Measurements from ENCODE around the gene SLC1A4.
A peak's percentile ranks its signal among the peaks of the same experiment; 100 is the strongest.
"Not testable (repeated sequence)": the region's sequence is repeated elsewhere in the genome, so short reads cannot be mapped to it uniquely, and the experiment has no call there.

The SLC1A4 gene

DNA sequence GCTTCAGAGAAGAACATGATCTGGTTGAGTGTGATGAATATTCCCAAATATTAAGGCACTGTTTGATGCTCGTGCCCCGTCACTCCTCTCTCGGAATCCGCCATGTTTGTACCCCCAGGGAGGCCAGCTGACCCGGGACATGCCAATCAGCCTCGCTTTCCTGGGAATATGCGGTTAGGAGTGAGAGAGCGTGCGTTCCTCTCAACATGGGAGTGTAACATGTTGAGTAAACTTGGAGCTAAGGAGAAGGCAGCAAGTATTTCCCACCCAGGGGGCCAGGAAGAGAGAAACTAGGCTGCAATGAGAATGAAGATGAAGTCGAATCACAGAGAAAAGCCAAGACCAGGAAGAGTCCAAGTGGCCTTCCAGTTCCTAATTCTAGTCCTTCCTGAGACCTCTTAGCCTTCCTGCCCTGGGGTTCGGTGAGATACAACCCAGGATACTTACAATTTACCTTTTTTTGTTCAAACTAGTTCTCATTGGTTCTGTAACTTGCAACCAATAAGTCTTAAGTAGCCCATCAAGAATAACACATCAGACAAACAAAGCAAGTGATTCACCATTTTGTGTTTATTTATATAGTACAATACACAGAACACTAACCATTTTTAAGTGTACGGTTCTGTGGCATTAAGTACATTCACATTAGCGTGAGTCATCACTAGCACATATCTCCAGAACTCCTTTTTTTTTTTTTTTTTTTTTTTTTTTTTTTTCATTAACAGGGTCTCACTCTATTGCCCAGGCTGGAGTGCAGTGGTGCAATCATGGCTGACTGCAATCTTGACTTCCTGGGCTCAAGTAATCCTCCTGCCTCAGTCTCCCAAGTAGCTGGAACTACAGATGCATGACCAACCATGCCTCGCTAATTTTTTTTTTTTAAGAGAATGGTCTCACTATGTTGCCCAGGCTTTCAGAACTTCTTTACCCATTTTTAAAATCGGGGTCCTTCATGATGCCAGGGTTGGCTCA lies 36.4 kb upstream of the SLC1A4 start:
- TF ChIP-seq ZFX (IDR thresholded peaks at IDR 0.05; ENCODE audit: borderline replicate concordance) = no peak
- TF ChIP-seq, protein P1, sequence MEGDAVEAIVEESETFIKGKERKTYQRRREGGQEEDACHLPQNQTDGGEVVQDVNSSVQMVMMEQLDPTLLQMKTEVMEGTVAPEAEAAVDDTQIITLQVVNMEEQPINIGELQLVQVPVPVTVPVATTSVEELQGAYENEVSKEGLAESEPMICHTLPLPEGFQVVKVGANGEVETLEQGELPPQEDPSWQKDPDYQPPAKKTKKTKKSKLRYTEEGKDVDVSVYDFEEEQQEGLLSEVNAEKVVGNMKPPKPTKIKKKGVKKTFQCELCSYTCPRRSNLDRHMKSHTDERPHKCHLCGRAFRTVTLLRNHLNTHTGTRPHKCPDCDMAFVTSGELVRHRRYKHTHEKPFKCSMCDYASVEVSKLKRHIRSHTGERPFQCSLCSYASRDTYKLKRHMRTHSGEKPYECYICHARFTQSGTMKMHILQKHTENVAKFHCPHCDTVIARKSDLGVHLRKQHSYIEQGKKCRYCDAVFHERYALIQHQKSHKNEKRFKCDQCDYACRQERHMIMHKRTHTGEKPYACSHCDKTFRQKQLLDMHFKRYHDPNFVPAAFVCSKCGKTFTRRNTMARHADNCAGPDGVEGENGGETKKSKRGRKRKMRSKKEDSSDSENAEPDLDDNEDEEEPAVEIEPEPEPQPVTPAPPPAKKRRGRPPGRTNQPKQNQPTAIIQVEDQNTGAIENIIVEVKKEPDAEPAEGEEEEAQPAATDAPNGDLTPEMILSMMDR (IDR thresholded peaks at IDR 0.05) = no peak
- H3K27ac ChIP-seq = no peak overlapping the region

DNA sequence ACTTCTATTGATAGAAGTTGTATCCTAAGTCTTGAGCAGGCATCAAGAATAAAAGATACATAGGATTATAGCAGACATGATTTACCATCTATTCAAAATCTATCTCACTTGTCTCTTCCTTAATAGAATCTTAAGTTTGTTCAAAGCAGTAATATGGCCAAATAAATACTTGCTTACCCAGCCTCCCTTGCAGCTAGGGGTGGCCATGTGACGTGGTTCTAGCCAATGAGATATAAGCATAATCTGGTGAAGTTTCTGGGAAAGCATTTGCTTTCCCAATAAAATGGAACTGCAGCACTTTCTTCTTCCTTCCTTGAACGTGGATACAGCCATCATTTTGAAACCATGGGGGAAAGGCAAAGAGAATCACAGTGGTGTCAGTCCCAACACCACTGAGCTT lies 33.7 kb upstream of the SLC1A4 start:
- TF ChIP-seq ZFX (IDR thresholded peaks at IDR 0.05; ENCODE audit: borderline replicate concordance) = no peak
- TF ChIP-seq, protein P1 (IDR thresholded peaks at IDR 0.05) = no peak
- no peak overlapping the region for H3K27ac ChIP-seq

DNA sequence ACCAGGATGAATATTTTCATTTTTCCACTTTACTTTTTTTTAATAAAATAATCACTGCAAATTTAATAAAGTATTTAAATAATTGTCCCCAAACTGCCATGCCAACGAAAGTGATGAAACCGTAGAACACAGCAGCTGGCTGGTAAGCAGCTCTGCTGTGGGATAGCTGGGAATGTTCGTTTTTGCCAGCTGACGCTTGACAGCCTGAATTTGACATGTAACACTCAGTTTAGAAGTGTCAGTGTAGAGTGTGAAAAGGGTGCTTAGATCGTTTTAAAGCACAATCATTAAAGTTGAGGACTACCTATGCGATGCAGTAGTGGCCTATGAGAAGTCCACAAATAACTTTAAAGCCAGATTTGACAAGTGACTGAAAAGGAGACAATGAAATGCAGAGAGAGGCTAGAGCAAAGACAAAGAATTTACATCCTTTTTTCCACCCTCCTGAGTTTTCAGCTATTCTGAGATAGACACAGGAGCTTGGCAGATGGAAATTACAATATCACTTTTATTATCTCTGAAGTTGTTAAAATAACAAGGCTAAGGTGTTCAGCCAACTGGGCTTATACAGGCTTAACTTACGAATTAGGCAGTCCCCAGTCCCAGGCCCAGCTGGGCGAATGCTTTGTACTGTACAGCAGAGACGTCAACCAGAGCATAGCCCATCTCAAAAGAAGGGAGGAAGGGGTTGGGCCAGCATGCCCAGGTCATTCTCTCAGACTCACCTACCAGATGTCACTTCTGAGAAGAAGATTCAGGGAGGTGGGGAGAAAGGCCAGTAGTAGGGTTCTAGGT lies 31.9 kb upstream of the SLC1A4 start:
- TF ChIP-seq, protein P1 (IDR thresholded peaks at IDR 0.05) = no peak
- TF ChIP-seq ZFX (IDR thresholded peaks at IDR 0.05; ENCODE audit: borderline replicate concordance) = no peak
- H3K27ac ChIP-seq = no peak overlapping the region

DNA sequence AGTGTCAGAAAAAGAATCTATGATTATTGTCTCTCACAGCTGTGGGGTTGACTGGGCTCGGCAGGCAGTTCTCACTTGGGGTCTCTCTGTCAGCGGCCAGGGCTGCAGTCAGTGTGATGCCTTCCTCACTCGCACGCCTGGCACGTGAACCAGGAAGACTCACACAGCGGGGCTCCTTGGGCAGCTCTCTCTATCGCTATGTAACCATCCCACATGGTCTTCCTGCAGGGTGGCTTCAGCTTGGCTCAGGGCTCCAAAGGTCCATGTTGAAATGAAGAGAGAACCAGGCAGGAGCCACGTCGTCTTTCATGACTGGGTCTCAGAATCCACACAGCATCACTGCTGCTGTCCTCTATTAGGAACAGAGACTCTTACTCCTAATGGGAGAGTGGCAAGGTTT lies 30.6 kb upstream of the SLC1A4 start:
- TF ChIP-seq ZFX (IDR thresholded peaks at IDR 0.05; ENCODE audit: borderline replicate concordance) = no peak
- TF ChIP-seq, protein P1 (IDR thresholded peaks at IDR 0.05) = no peak

DNA sequence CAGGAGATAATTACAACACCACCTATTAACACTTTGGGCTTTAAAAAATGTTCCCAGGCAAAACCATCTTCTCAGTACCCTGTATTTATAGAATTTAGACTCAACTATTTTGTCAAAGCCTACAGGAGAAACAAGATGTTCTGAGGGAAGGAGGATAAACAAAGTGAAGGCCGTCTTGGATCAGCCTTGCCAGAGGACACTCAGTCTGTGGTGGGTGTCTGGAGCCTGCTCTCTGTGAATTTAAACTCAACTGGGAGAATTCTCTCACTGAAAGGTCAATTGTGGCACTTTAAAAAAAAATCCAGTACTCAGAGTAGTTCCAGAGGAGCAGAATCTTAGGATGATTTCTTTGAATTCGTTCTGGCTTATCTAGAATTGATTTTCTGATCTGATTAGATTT lies 28.4 kb upstream of the SLC1A4 start:
- TF ChIP-seq ZFX (IDR thresholded peaks at IDR 0.05; ENCODE audit: borderline replicate concordance) = no peak
- TF ChIP-seq, protein P1 (IDR thresholded peaks at IDR 0.05) = no peak
- no peak overlapping the region for H3K27ac ChIP-seq

More for the DNA sequence above, 30.6 kb upstream of the SLC1A4 start:
- H3K27ac ChIP-seq = no peak overlapping the region

DNA sequence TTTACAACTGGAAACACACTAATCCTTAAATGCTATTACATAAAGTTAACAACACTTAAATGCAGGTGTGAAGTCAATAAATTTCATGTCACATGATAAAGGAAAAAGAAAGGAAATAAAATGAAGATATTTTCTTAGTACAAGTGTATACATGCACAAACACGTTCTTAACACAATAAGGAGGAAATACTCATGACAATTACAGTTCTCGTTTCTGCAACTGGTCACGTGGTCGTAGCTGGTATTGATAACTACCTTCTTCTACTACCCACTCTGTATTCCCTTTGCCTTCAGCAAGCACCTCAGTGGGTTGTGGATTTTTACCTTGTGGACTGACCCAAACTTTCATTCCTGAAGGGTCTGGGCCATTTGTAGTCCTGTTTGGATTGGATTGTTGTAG lies 26.1 kb upstream of the SLC1A4 start:
- not testable (repeated sequence) for H3K27ac ChIP-seq

DNA sequence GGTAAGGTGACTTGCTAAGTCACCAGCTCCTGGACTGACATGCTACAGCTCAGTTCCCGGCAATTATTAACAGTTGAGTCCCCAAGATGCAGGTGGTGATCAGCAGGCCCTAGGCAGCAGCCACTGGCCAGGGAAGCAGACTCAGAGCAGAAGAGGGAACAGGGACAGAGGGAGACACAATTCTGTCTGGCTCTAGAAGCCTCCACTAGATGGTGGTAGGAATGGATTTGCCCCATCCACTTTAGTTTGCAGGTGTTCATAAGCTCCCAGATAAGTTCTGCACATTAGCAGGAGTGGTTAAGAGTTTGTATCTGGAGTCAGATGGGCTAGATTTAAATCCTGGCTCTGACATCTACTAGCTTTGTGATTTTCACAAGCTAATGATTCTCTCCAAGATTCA lies 25.5 kb upstream of the SLC1A4 start:
- TF ChIP-seq, protein P1 (IDR thresholded peaks at IDR 0.05) = 0 out of 2 replicates have a peak, but pooled peaks have one; percentile 5
- no peak for TF ChIP-seq ZFX (IDR thresholded peaks at IDR 0.05; ENCODE audit: borderline replicate concordance)
- H3K27ac ChIP-seq = no peak overlapping the region
